Epithelial cell of prostate (primary cell): ENCODE results near the gene CHIT1.

Source experiments
- DNase-seq: peaks from one replicate; pipeline ENCODE4 v3.0.0-alpha.2; 2011; ENCODE audit warnings: low read depth, low spot score
- H3K27ac ChIP-seq: fragments of 450-650 bp; 2 replicates; pipeline ENCODE4 v1.5.1; 2017; ENCODE audit warnings: mild to moderate bottlenecking

Gene CHIT1

DNA sequence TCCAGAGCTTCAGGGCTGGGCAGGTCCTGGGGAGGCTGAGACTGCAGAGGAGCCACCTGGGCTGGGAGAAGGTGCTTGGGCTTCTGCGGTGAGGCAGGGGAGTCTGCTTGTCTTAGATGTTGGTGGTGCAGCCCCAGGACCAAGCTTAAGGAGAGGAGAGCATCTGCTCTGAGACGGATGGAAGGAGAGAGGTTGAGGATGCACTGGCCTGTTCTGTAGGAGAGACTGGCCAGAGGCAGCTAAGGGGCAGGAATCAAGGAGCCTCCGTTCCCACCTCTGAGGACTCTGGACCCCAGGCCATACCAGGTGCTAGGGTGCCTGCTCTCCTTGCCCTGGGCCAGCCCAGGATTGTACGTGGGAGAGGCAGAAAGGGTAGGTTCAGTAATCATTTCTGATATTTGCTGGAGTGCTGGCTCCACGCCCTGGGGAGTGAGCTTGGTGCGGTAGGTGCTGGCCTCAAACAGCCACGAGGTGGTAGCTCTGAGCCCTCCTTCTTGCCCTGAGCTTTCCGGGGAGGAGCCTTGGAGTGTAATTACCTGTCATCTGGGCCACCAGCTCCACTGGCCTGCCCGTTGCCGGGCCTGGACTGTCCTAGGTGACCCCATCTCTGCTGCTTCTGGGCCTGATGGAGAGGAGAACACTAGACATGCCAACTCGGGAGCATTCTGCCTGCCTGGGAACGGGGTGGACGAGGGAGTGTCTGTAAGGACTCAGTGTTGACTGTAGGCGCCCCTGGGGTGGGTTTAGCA, 63.1 kb downstream of the CHIT1 start:
- DNase-seq, result no peak
- H3K27ac ChIP-seq, result no peak overlapping the region
